ENCODE data around the gene ADAMTS10. TPM values are rescaled to one million over a fixed set of nuclear protein-coding genes. Genes with fewer than 3 reads are reported as not detected.

ADAMTS10 gene
- total and polyA plus RNA-seq, 2 of the 8 experiments (the other 6 are each of a cell fraction or from before 2014, with no cell fraction given): 6.9 to 17.4 TPM

GRCh38 chr19:8567522-8568172 is 42.9 kb downstream of the ADAMTS10 start:
- H3K23ac ChIP-seq (ENCODE audit: insufficient read length): no peak overlapping the region
- POLR2A ChIA-PET (ENCODE audit: partially characterized antibody): interaction anchor here (0.8 to 1.5 kb wide), 2 partner anchors 41 kb away, joined by 3 to 5 read pairs; no protein-coding TSS in a partner anchor
- H3K56ac ChIP-seq (replicated peaks; ENCODE audit: insufficient read length, low read depth, low read length): no peak overlapping the region
- no peak overlapping the region for H2BK15ac ChIP-seq (ENCODE audit: low read length)
- DNase-seq (ENCODE audit: low read depth in 1 of 2, low spot score in 2 of 2) (no peak), FAIRE-seq (no peak)
- no peak overlapping the region for H2AK5ac ChIP-seq (ENCODE audit: low read depth, low read length)
- H3K4me3 ChIP-seq (ENCODE audit: extremely low read depth in 1 of 4, insufficient read depth in 2 of 4, low read depth in 3 of 4, low read length in 4 of 4): no peak overlapping the region
- no peak overlapping the region for H3K4ac ChIP-seq (replicated peaks; ENCODE audit: insufficient read length, low read depth, low read length)
- H4K91ac ChIP-seq (replicated peaks; ENCODE audit: insufficient read length, low read length): no peak overlapping the region
- no peak overlapping the region for H3K9ac ChIP-seq (replicated peaks in 1 of 4; ENCODE audit: extremely low read depth in 1 of 4, low read depth in 3 of 4, low read length in 3 of 4)
- H3K27me3 ChIP-seq (replicated peaks in 1 of 4; ENCODE audit: control insufficient read depth in 3 of 4, extremely low read depth in 1 of 4, insufficient read depth in 3 of 4, low read length in 3 of 4): no peaks in the 10 kb centered on the region
- no peaks in the 10 kb centered on the region for H3K9me3 ChIP-seq (ENCODE audit: insufficient read depth in 2 of 2, low read depth in 1 of 2, low read length in 1 of 2)
- no peak overlapping the region for H2AFZ ChIP-seq (ENCODE audit: low read length)
- H3K36me3 ChIP-seq (ENCODE audit: control insufficient read depth in 2 of 4, insufficient read depth in 4 of 4, low read length in 3 of 4): no peaks in the 10 kb centered on the region
- TF ChIP-seq BRCA1 (IDR thresholded peaks at IDR 0.05; ENCODE audit: low read depth, low read length) (no peak), JUN (IDR thresholded peaks at IDR 0.05; ENCODE audit: low read depth, low read length) (no peak), HDAC6 (IDR thresholded peaks at IDR 0.05; ENCODE audit: low read depth, low read length) (no peak), E2F6 (IDR thresholded peaks at IDR 0.05) (no peak), TCF12 (IDR thresholded peaks at IDR 0.05; ENCODE audit: low read depth, low read length) (no peak), POLR2AphosphoS5 (IDR thresholded peaks at IDR 0.05; ENCODE audit: low read depth, low read length) (no peak), TAF1 (IDR thresholded peaks at IDR 0.05; ENCODE audit: low read depth, low read length) (no peak)
- H3K23me2 ChIP-seq (ENCODE audit: low read depth, low read length): no peaks in the 10 kb centered on the region
- no peak overlapping the region for H3K27ac ChIP-seq (ENCODE audit: low read depth, low read length)
- no peak overlapping the region for H2BK5ac ChIP-seq (ENCODE audit: low read depth, low read length)
- H2BK12ac ChIP-seq (ENCODE audit: low read depth, low read length): no peak overlapping the region
- H4K8ac ChIP-seq (ENCODE audit: extremely low read depth, insufficient read depth, low read length): no peak overlapping the region
- H3K4me1 ChIP-seq (replicated peaks in 1 of 4; ENCODE audit: control insufficient read depth in 3 of 4, insufficient read depth in 4 of 4, low read length in 3 of 4): no peaks in the 10 kb centered on the region; a peak in 1 of 7 replicates
- H3K79me2 ChIP-seq (ENCODE audit: control insufficient read depth in 1 of 2, insufficient read depth in 2 of 2, low read length in 2 of 2): no peaks in the 10 kb centered on the region
- H3K18ac ChIP-seq (ENCODE audit: extremely low read depth, low read length): no peak overlapping the region
- no peak overlapping the region for H3K14ac ChIP-seq (ENCODE audit: insufficient read length)
- WGBS, 2 experiments (ENCODE audit: extremely low coverage in 1 of 2, insufficient coverage in 1 of 2, insufficient read length in 1 of 2, insufficient replicate concordance in 2 of 2, low coverage in 1 of 2, low lambda C conversion rate in 2 of 2, missing lambda C conversion rate in 1 of 2): 93% methylated on average over 15 of the region's 15 CpGs; no CpG with 5 or more reads in 1 of the 2 experiments
- H3K79me1 ChIP-seq (ENCODE audit: low read depth, low read length): no peaks in the 10 kb centered on the region
- CTCF ChIA-PET (ENCODE audit: partially characterized antibody): interaction anchor here (0.8 to 8.7 kb wide), 2 partner anchors 13 to 89 kb away, joined by 3 to 83 read pairs; no protein-coding TSS in a partner anchor
- H4K20me1 ChIP-seq (replicated peaks in 1 of 2; ENCODE audit: control insufficient read depth in 1 of 2, insufficient read depth in 2 of 2, low read length in 2 of 2): no peaks in the 10 kb centered on the region
- H3K4me2 ChIP-seq (ENCODE audit: insufficient read depth in 1 of 2, low read depth in 2 of 2, low read length in 2 of 2): no peak overlapping the region
- no peak overlapping the region for H2BK120ac ChIP-seq (replicated peaks; ENCODE audit: low read depth, low read length)
- H2BK20ac ChIP-seq (ENCODE audit: low read length): no peak overlapping the region
- no peak overlapping the region for H4K5ac ChIP-seq (ENCODE audit: insufficient read length, low read depth, low read length)
